ENCODE data around the gene PLOD2. TPM values are rescaled to one million over a fixed set of nuclear protein-coding genes. Genes with fewer than 3 reads are reported as not detected.

PLOD2 gene
- total and polyA plus RNA-seq, 2 of the 4 experiments (the other 2 are of a cell fraction) = 84.0 to 117 TPM

- no peak overlapping the region for H3K23ac ChIP-seq (ENCODE audit: low read depth, low read length)
- no TSS peak for BruUV-seq (replicated peaks)
- H2BK120ac ChIP-seq (ENCODE audit: low read depth, low read length) = no peak overlapping the region
- H2AK9ac ChIP-seq (replicated peaks; ENCODE audit: low read depth, low read length, poor library complexity) = no peak overlapping the region
- no peaks in the 10 kb centered on the region; the same call in 1 of the 2 replicates for H3K4me1 ChIP-seq (ENCODE audit: control insufficient read depth, insufficient read depth, low read length)
- H3K9ac ChIP-seq (ENCODE audit: low read depth, low read length) = no peak overlapping the region
- ATAC-seq (ENCODE audit: low read depth) = peak; percentile 37; the same call in 1 of the 2 replicates
- dilution Hi-C loops (cut with HindIII; ENCODE audit: low sequenced_read_pairs, unreplicated experiment) (no loop called here), in situ Hi-C loops (cut with MboI; ENCODE audit: low sequenced_read_pairs) (no loop called here), intact Hi-C loops (cut with micrococcal nuclease) (no loop called here)
- H3K56ac ChIP-seq (ENCODE audit: extremely low read depth, insufficient read depth, low read length) = no peak overlapping the region
- no peaks in the 10 kb centered on the region for H3K27me3 ChIP-seq (ENCODE audit: control insufficient read depth, insufficient read depth, low read length)
- H2BK20ac ChIP-seq (ENCODE audit: low read depth, low read length) = no peak overlapping the region
- H3K14ac ChIP-seq (replicated peaks; ENCODE audit: low read depth, low read length) = no peak overlapping the region
- peaks cover 7% of the 10 kb centered on the region; the same call in 1 of the 2 replicates for H3K36me3 ChIP-seq (ENCODE audit: control insufficient read depth, insufficient read depth, low read length)
- no peaks in the 10 kb centered on the region for H3K9me1 ChIP-seq (ENCODE audit: insufficient read depth, low read length)
- H3K18ac ChIP-seq (ENCODE audit: low read depth, low read length) = no peak overlapping the region
- peak; percentile 55 for DNase-seq
- H3K9me3 ChIP-seq (ENCODE audit: control insufficient read depth, insufficient read depth, low read length) = no peaks in the 10 kb centered on the region
- no peak overlapping the region for H3K27ac ChIP-seq (ENCODE audit: insufficient read depth, low read length)
- ChIA-PET POLR2A (ENCODE audit: unreplicated experiment) (no interaction called here), CTCF (no interaction called here)
- H2BK15ac ChIP-seq (ENCODE audit: low read depth, low read length) = no peak overlapping the region
- no peaks in the 10 kb centered on the region; the same call in 1 of the 2 replicates for H4K20me1 ChIP-seq (ENCODE audit: insufficient read depth, low read length)
- H4K8ac ChIP-seq (ENCODE audit: low read depth in 2 of 2, low read length in 2 of 2) = no peak overlapping the region
- TF ChIP-seq CEBPB (IDR thresholded peaks at IDR 0.05; ENCODE audit: low read depth, low read length) = no peak
- TF ChIP-seq MXI1 (IDR thresholded peaks at IDR 0.05; ENCODE audit: borderline replicate concordance, low read depth, low read length) = peak; percentile 94
- H4K5ac ChIP-seq (ENCODE audit: low read depth, low read length) = no peak overlapping the region
- no peak overlapping the region for H3K4ac ChIP-seq (ENCODE audit: low read depth, low read length)
- H2AFZ ChIP-seq (replicated peaks; ENCODE audit: low read length, poor library complexity) = no peak overlapping the region
- no peak overlapping the region for H2BK5ac ChIP-seq (ENCODE audit: low read depth, low read length, poor library complexity, severe bottlenecking)
- H2AK5ac ChIP-seq (ENCODE audit: low read depth, low read length) = no peak overlapping the region
- H3K4me2 ChIP-seq (ENCODE audit: low read depth, low read length) = no peak overlapping the region
- no peak overlapping the region for H4K91ac ChIP-seq (ENCODE audit: insufficient read depth, low read depth, low read length)
- no peak overlapping the region for H3K4me3 ChIP-seq (ENCODE audit: insufficient read depth, low read depth, low read length)
- peaks cover 5 to 6% of the 10 kb centered on the region in 2 experiments; a peak in 3 of 4 replicates for H3K79me1 ChIP-seq (ENCODE audit: low read depth in 1 of 2, low read length in 2 of 2)
Measured at GRCh38 chr3:146072824-146073223, 88.2 kb downstream of the PLOD2 start.

All from IMR-90 (cell line).